Smooth muscle cell (in vitro differentiated cells): ENCODE data around the gene RPL37. TPM values are rescaled to one million over a fixed set of nuclear protein-coding genes. Genes with fewer than 3 reads are reported as not detected.
A peak's percentile ranks its signal among the peaks of the same experiment; 100 is the strongest.

Experiments
- DNase-seq: peaks from one replicate; lab custom pipeline; 2025; ENCODE audit not compliant: unreplicated experiment; lab: John Stamatoyannopoulos, UW
- H2AFZ ChIP-seq: fragments of 200-600 bp; sonication (generic); 2 replicates; pipeline ENCODE4 v1.6.0; 2016; ENCODE audit warnings: antibody characterized with exemption, low read depth, mild to moderate bottlenecking
- H3F3A ChIP-seq: fragments of 200-600 bp; sonication (generic); 2 replicates; pipeline ENCODE4 v1.6.0; 2017; ENCODE audit warnings: antibody characterized with exemption, low read depth
- H3K27ac ChIP-seq: fragments of 200-600 bp; sonication (generic); 2 replicates; pipeline ENCODE4 v1.5.1; 2016; ENCODE audit warnings: low read depth, mild to moderate bottlenecking
- H3K27me3 ChIP-seq: fragments of 200-600 bp; sonication (generic); 2 replicates; pipeline ENCODE4 v1.6.1; 2016; ENCODE audit warnings: low read depth, mild to moderate bottlenecking
- H3K36me3 ChIP-seq: fragments of 200-600 bp; sonication (generic); 2 replicates; pipeline ENCODE4 v1.5.1; 2016; ENCODE audit warnings: low read depth
- H3K4me1 ChIP-seq: fragments of 200-600 bp; sonication (generic); 2 replicates; pipeline ENCODE4 v1.5.1; 2016; ENCODE audit warnings: low read depth
- H3K4me2 ChIP-seq: fragments of 200-600 bp; sonication (generic); 2 replicates; pipeline ENCODE4 v1.6.0; 2016; ENCODE audit warnings: mild to moderate bottlenecking
- H3K4me3 ChIP-seq: fragments of 200-600 bp; sonication (generic); 2 replicates; pipeline ENCODE4 v1.5.1; 2016; ENCODE audit warnings: mild to moderate bottlenecking
- H3K79me2 ChIP-seq: fragments of 200-600 bp; sonication (generic); 2 replicates; pipeline ENCODE4 v1.6.0; 2016; ENCODE audit warnings: low read depth, mild to moderate bottlenecking
- H3K9ac ChIP-seq: fragments of 200-600 bp; sonication (generic); 2 replicates; pipeline ENCODE4 v1.6.0; 2016; ENCODE audit warnings: low read depth
- H3K9me3 ChIP-seq: fragments of 200-600 bp; sonication (generic); replicated peaks from 2 replicates; pipeline ENCODE4 v1.5.1; 2016; ENCODE audit warnings: low read depth
- H4K20me1 ChIP-seq: fragments of 200-600 bp; sonication (generic); 2 replicates; pipeline ENCODE4 v1.6.0; 2016; ENCODE audit warnings: low read depth
- CTCF ChIP-seq: fragments of 200-600 bp; sonication (generic); IDR thresholded peaks from 2 replicates; pipeline ENCODE4 v1.5.1; 2017; ENCODE audit warnings: borderline replicate concordance, mild to moderate bottlenecking, antibody characterized with exemption; ENCODE audit not compliant: insufficient read depth, poor library complexity, severe bottlenecking
- WGBS: methylation state at CpG from one replicate; pipeline ENCODE4 v1.1.7; 2016; ENCODE audit warnings: low lambda C conversion rate; 5-methylcytosine and 5-hydroxymethylcytosine counted together
- polyA plus RNA-seq: library from polyadenylated mRNA; unstranded; fragments of >200 nt; fragmentation: Nextera tagmentation; extraction: Ambion mirVana; gene quantifications from 2 replicates; pipeline ENCODE4 v1.2.1, GENCODE V29; 2016
- total RNA-seq: library from RNA; depleted of rRNA; stranded (reverse); fragments of >200 nt; gene quantifications from 2 replicates; pipeline ENCODE4 v1.2.3, GENCODE V29; 2014

The RPL37 gene
- total and polyA plus RNA-seq, 2 experiments from 2014 or later, result 228 to 594 TPM

- no peaks in the 10 kb centered on the region for H3K79me2 ChIP-seq
- H3K4me2 ChIP-seq, result no peak overlapping the region
- H3K9me3 ChIP-seq, result no peaks in the 10 kb centered on the region
- no peak overlapping the region for H2AFZ ChIP-seq
- no peak overlapping the region for H3K27ac ChIP-seq
- no peaks in the 10 kb centered on the region for H3F3A ChIP-seq
- WGBS, result 92% methylated on average over 4 of the region's 4 CpGs
- no peaks in the 10 kb centered on the region for H4K20me1 ChIP-seq
- DNase-seq, result no peak
- H3K27me3 ChIP-seq, result no peaks in the 10 kb centered on the region
- no peak overlapping the region for H3K9ac ChIP-seq
- no peaks in the 10 kb centered on the region for H3K4me1 ChIP-seq
- H3K4me3 ChIP-seq, result no peak overlapping the region
- H3K36me3 ChIP-seq, result no peaks in the 10 kb centered on the region
- TF ChIP-seq CTCF, result no peak
Observed at GRCh38 chr5:40844565-40844964, 9.5 kb upstream of the RPL37 start.

GRCh38 chr5:40842351-40842750 is 7.3 kb upstream of the RPL37 start:
- no peak overlapping the region for H3K27ac ChIP-seq
- no peaks in the 10 kb centered on the region for H3K4me1 ChIP-seq
- DNase-seq, result no peak
- H4K20me1 ChIP-seq, result no peaks in the 10 kb centered on the region
- no peaks in the 10 kb centered on the region for H3K27me3 ChIP-seq
- TF ChIP-seq CTCF, result no peak
- 48% methylated on average over 2 of the region's 2 CpGs for WGBS
- H3K9me3 ChIP-seq, result no peaks in the 10 kb centered on the region
- no peaks in the 10 kb centered on the region for H3K79me2 ChIP-seq
- peak overlapping the region; percentile 59 for H3K4me3 ChIP-seq
- H3K9ac ChIP-seq, result no peak overlapping the region
- no peaks in the 10 kb centered on the region for H3F3A ChIP-seq
- peak overlapping the region; percentile 99 for H2AFZ ChIP-seq
- H3K36me3 ChIP-seq, result no peaks in the 10 kb centered on the region
- H3K4me2 ChIP-seq, result peak overlapping the region; percentile 81

GRCh38 chr5:40841068-40841805 is 6.2 kb upstream of the RPL37 start, which contains the start of gene CARD6:
TSS of gene CARD6 (plus strand) at chr5:40841367. CDS start at chr5:40841383, 16 bp downstream.
- peak within 1 kb of the TSS; percentile 99 for H2AFZ ChIP-seq
- H3K36me3 ChIP-seq, result no peaks in the 10 kb centered on the region
- no peak for TF ChIP-seq CTCF
- H3K79me2 ChIP-seq, result no peaks in the 10 kb centered on the region
- H3K4me3 ChIP-seq, result peak within 1 kb of the TSS; percentile 59
- peaks cover under 1% of the 10 kb centered on the region for H3K4me1 ChIP-seq
- peak within 1 kb of the TSS; percentile 81 for H3K4me2 ChIP-seq
- H4K20me1 ChIP-seq, result no peaks in the 10 kb centered on the region
- H3K9me3 ChIP-seq, result no peaks in the 10 kb centered on the region
- H3F3A ChIP-seq, result no peaks in the 10 kb centered on the region
- DNase-seq, result no peak
- peak within 1 kb of the TSS; percentile 71 for H3K9ac ChIP-seq
- WGBS, result 47% methylated on average over 9 of the region's 9 CpGs
- no peaks in the 10 kb centered on the region for H3K27me3 ChIP-seq
- H3K27ac ChIP-seq, result peak within 1 kb of the TSS; percentile 24

- no peak overlapping the region for H3K27ac ChIP-seq
- no peak for TF ChIP-seq CTCF
Observed at GRCh38 chr5:40838086-40838485, 3.1 kb upstream of the RPL37 start.

More at GRCh38 chr5:40838086-40838485, 3.1 kb upstream of the RPL37 start:
- 90% methylated on average over 6 of the region's 6 CpGs for WGBS
- Histone ChIP-seq H3K36me3 (no peaks in the 10 kb centered on the region), H3K4me3 (no peak overlapping the region), H3K9ac (no peak overlapping the region), H3K4me1 (peaks cover 12% of the 10 kb centered on the region), H3K9me3 (no peaks in the 10 kb centered on the region), H3K27me3 (no peaks in the 10 kb centered on the region), H3F3A (peaks cover under 1% of the 10 kb centered on the region), H3K4me2 (no peak overlapping the region), H2AFZ (no peak overlapping the region), H3K79me2 (peaks cover 19% of the 10 kb centered on the region), H4K20me1 (peaks cover 17% of the 10 kb centered on the region)
- DNase-seq, result no peak
